RPMI8226 (cell line): ENCODE data around the gene ZYX.
"Not testable (repeated sequence)": the region's sequence is repeated elsewhere in the genome, so short reads cannot be mapped to it uniquely, and the experiment has no call there.

Experiments
- DNase-seq: peaks from one replicate; pipeline ENCODE4 v3.0.0-alpha.2; 2015

ZYX gene

DNA sequence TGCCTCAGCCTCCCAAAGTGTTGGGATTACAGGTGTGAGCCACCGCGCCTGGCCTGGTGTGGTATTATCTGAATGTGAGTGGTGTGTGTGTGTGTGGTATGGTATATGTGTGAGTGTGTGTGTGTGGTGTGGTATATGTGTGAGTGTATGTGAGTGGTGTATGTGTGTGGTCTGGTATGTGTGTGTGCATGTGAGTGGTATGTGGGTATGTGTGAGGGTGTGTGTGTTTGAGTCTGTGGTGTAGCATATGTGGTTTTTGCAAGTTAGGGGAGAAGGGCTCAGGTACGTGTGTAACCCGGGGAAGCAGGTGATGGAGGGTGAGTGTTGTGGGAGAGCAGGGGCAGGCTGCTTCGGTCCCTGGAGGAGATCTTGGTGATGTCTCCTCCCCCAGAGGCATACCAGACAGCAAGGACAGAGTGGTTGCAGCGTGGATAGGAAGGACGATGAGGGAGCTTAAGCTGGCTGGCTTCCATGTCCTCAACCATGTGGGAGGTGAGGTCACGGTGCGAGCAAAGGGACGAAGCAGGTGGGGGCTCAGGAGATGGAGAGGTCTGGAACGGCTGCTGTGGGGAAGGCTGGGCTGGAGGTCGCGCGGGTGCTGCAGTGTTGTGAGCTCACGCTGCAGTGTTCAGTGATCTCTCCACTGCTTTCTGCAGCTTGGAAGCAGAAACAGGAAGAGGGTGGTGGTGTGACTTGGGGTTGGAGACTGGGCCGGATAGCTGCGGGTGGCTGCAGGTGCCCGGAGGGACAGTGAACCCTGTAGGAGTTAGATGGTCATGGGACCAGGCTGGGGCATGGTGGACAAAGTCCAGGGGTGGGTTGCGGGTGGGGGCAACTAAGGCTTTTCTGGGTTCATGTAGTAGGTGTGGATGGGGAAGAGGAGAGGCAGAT is 5.0 kb downstream of the ZYX start:
- peak; percentile 45 for DNase-seq

DNA sequence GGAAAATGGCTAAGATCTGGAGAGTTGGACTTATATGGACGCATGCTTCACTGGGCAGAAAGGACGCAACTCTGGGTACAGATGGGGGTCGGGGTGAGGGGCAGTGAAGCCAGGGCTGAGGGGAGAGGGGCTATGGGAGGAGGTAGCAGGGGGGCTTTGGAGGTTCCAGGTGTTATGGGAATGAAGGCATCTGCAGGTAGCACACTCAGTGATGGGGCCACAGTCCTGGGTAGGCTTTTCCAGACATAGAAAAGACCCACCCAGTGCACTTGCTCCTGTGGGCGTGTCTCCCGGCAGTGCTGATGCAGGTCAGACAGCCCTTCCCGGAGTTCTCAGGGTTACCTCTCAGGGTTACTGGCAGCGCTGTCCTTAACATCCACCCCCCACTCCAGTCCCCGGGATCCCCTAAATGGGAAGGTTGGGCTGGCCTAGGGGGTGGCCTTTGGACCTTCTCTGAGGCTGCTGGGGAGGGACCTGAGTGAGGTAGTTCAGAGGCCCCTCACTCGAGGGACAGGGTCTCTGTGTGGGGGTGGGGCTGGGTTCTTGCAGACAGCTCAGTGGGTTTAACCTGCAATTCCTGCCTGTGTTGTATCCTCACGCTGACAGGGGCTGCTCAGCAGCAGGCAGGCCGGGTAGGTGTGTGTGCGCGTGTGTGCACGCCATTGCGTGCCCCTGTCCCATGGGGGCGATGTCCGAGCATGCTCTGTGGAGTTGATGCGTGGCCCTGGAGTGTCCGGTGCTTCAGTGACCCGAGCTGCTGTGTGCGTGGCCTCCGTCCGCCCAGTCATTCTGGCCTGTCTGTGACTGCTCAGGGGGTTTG is 6.2 kb downstream of the ZYX start:
- DNase-seq, result no peak

DNA sequence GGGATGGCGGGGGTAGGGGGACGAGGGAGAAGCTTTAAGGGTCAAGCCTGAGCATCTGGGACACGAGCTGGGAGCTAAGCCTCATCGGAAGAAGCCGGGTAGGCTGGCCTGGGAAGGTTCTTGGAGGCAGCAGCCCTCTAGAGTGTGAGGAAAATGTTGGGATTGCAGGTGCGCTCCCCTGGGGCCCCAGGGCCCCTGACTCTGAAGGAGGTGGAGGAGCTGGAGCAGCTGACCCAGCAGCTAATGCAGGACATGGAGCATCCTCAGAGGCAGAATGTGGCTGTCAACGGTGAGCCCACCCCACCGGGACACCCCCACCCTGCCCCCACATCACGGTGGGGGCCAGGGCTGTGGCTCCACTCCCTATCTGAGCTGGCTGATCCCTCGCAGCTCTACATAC is 6.9 kb downstream of the ZYX start:
- no peak for DNase-seq

DNA sequence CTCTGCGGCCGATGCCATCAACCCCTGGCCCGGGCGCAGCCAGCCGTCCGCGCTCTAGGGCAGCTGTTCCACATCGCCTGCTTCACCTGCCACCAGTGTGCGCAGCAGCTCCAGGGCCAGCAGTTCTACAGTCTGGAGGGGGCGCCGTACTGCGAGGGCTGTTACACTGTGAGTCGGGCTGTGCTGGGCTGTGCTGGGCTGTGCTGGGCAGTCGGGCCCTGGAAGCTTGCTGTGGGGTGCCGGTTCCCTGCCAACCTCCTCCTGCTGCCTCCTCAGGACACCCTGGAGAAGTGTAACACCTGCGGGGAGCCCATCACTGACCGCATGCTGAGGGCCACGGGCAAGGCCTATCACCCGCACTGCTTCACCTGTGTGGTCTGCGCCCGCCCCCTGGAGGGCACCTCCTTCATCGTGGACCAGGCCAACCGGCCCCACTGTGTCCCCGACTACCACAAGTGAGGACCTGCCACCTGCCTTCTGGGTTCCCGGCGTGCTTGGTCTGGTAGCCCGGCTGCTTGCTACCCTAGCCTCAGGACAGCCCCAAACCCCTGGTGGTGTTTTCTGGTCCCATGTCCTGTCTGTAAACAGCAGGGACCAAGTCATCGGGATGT is 7.5 kb downstream of the ZYX start:
- no peak for DNase-seq

DNA sequence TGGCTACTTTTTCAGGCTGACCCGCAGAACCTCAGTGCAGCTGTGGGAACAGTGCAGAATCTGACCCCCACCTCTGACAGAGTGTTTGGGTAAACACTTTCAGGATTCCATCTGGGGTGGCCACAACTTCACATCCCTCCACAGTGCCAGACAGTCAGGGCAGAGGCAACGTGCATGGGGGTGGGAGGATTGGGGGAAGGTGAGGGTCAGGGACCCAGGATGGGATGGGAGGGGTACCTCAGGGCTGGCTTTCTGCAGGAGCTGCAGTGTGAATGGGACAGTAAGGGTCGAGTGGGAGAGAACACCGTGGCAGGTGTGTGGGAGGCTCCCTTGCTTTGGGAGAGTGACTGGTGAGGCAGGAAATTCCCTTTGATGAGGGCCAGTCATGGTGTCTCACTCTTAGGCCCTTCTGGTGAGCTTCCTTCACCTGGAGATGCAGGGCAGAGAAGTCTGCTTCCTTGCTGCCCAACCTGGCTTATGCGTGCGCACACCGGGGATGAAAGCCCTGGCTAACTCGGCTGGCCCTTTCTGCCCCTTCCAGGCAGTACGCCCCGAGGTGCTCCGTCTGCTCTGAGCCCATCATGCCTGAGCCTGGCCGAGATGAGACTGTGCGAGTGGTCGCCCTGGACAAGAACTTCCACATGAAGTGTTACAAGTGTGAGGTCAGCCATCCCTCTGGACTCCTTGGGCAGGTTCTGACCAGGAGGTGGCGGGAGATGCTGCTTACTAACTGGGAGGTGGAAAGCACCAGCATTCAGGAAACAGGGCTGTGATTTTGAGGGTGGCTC is 8.4 kb downstream of the ZYX start:
- DNase-seq, result no peak

DNA sequence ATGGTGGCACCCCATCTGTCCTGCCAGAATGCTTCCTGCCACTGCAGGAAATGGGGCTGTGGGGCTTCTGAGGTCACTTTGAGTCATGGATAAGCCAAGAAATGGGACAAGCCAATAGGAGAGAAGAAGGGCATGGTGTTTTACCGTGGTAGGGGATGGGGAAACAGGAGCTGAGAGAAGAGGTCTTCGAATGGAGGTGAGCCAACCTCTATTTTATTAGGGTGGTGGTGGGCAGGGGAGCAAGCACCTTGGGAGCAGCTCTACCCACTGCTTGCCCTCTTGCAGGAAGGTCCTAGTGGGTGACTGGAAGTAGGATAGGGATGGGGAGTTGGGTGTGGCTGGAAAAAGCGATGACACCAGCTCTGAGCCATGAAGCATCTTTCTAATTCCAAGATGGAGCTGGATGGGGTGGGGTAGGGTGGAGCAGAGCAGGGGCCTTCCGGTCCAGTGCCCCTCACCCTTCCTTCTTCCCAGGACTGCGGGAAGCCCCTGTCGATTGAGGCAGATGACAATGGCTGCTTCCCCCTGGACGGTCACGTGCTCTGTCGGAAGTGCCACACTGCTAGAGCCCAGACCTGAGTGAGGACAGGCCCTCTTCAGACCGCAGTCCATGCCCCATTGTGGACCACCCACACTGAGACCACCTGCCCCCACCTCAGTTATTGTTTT is 9.1 kb downstream of the ZYX start:
- DNase-seq, result no peak

DNA sequence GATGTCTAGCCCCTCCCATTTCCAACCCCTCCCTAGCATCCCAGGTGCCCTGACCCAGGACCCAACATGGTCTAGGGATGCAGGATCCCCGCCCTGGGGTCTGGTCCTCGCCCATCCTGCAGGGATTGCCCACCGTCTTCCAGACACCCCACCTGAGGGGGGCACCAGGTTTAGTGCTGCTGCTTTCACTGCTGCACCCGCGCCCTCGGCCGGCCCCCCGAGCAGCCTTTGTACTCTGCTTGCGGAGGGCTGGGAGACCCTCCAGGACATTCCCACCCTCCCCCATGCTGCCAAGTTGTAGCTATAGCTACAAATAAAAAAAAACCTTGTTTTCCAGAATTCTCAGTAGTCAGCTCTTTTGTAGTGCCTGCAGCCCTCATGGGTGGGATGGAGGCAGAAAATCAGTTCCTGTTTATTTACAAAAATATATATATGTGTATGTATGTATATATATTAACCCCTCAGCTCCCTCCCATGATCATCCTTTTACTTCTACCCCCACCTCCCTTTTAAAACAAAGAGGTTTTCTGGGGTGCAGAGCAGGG is 9.7 kb downstream of the ZYX start:
- no peak for DNase-seq

DNA sequence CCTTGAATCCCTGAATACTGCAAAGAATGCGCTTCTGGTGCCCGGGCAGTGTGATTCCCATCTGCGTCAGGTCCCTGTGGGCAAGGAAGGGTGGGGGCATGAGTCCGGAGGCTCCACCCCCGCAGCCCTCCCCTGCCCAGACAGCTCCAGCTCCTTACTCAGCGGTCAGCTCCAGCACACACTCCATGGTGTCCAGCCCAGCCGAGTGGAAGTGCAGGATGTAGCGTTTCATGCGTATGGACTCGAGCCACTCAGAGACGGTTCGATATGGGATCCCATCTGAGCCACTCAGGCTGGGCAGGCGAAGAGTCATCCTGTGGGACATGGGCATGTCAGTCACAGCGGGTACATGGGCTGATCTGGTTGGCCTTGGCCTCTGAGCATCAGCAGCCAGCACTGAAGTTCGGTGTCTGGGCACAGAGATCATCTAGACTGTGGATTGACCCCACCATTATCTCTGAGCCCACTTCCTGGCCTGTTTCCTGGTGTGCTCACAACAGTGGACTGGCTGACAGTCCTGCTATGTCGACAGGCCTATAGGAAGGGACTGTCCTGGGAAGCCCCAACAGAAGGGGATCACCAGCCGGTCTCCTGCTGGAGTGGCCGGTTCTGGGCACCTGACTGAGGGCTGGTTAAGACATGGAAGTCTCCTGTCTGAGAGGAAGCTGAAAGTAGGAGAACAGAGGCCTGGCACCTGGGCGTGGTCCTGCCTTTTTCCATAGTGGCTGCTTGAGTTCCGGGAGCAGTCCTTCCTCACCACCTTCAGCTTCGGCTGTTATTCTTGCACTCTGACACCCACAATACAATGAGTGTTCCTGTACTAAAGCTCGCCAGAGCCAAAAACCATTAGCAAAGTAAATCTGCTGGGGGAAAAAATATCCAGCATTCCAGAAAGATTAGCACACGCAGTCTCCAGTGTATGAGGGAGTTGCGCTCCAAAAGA is 10.6 kb downstream of the ZYX start:
- no peak for DNase-seq

DNA sequence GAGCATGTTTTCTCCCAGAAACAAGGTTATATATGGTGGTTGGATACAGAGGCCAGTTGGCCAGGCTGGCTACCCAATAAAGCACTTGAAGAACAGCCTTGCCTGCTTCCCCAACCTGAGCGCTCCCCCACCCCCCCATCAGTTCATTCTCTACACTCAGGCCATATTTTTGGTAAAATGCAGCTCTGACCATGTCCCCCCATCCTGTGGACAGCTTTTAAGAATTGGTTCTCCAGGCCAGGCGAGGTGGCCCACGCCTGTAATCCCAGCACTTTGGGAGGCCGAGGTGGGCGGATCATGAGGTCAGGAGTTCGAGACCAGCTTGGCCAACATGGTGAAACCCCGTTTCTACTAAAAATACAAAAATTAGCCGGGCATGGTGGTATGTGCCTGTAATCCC is 11.3 kb downstream of the ZYX start:
- not testable (repeated sequence) for DNase-seq

DNA sequence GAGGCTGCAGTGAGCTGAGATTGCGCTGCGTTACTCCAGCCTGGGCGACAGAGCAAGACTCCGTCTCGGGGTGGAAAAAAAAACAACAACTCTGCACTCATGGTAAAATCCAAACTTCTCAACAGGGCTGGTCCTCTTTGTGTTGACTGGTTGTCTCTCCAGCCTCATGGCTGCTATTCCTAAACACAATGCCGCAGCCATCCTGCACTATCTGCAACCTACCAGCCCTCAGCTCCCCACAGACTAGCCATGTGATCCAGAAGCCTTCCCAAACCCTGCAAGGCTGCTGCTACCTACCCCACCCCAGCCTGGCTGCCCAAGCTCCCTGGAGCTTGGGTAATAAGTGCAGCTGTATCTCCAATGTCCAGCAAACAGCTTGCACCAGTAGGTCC is 11.7 kb downstream of the ZYX start:
- DNase-seq, result no peak

DNA sequence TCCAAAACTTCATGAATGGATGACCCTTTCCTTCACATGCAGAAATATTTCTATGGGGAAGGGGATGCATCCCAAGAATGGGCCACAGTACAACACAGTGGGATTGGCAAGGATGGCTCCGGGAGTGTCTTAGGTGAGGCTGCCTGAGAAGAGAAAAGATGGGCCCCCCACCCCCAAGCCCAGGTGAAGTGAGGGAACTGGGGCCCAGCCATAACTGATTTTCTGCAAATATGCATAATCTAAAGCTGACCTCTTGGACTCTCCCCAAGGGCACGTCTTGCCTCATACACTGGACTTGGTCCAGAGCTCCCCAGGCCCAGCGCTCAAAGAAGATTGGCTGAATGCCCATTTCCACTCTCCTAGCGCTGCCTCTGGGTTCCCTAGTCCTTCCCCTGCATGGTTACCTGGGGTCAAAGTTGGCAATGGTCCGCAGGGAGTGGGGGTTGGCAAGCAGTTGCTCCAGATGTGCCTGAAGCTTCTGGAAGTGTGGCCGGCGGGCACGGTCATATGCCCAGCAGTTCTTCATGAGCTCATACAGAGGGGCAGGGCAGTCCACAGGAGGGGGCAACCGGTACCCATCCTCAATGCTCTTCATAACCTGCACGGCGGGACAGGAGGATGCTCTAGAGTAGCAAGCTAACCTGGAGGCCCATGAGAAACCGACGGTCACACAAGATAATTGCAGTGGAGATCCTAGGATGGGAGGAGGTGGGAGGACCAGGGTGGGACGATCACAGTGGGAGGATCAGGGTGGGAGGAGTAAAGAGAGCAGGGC is 12.3 kb downstream of the ZYX start:
- DNase-seq, result no peak

DNA sequence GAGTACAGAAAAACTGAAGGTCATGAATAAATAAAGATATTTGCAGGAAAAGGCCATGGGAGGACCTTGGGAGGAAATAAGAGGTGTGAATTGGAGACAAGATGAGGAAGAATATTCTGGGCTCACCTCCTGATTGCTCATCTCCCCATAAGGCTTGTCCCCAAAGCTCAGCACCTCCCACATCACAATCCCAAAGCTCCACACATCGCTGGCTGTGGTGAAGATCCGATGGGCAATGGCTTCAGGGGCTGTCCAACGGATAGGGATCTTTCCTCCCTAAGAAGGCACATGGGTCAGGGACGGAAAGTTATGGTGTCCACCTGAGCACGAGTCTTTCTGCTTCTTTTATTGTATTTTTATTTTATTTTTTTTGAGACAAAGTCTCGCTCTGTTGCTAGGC is 12.9 kb downstream of the ZYX start:
- no peak for DNase-seq

DNA sequence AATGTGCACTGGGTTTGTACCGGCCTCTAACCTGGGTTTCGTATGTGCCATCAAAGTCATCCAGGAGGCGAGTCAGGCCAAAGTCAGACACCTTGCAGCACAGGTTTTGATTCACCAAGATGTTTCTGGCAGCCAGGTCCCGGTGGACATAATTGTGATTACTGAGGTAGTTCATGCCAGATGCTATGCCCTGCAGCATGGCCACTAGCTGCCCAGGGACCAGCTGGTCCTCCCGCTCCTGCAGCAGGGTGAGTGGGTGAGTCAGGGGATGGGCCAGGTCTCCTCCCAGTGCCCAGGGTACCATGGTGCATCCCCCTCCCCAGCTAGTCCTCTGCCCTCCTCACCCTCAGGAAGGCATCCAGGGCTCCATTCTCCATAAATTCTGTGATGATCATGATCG is 13.6 kb downstream of the ZYX start:
- DNase-seq, result no peak

DNA sequence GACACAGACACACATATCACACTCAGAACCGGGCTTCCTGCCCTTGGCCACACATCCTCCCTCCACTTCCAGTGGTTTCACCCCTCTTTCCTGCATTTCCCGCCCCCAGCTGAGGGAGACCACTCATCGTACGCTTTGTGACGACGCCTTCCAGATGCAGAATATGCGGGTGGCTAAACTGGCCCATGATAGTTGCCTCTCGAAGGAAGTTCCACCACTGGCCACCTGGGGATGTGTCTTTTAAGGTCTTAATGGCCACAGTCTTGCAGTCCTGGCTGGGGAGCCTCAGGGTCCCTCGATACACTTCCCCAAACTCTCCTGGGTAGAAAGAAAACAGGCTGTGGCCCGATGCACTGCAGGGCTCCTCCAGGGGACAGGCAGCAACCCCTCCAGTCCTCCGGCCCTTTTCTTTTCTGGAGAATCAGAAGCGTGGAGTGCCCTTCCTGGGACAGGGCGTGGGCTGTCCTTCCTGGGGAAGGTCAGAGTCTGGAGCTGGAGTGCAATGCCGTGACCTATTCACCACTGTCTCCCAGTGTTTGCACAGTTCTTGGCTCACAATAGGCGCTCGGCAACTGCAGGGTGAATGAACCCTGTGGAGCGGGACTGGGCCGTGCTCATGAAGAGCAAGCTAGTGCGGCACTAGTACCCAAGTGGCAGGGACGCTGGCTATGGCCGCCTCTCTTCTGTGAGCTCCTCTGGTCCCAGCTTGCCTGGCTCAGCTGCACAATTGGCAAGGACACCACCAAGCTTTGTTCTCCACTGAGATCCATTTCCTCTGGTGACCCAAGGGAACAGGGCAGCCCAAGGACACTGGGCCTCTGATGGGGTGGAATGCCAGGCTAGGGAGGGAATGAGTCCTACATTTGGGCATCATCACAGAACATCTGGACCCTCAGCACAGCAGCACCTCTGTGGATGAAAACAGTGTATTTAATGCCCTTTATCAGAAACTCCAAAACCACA is 14.3 kb downstream of the ZYX start:
- DNase-seq, result no peak

DNA sequence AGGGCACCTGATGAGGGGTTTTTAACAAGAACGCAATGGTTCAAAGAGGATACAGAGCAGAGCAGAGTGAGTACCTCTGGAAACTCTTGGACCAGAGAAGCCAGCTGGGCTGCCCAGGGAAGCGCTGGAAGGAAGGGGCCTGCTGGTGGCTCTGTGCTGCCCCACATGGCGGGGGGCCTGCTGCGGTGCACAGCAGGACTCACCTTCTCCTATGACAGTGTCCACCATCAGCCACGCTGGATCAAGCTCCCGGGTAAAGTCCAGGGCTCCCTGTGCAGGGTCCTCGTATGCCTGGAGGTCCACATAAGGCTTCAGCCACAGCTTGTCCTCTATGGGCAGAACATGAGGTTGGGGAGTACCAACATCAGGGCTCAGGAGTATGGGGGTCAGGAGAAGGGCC is 15.0 kb downstream of the ZYX start:
- no peak for DNase-seq

DNA sequence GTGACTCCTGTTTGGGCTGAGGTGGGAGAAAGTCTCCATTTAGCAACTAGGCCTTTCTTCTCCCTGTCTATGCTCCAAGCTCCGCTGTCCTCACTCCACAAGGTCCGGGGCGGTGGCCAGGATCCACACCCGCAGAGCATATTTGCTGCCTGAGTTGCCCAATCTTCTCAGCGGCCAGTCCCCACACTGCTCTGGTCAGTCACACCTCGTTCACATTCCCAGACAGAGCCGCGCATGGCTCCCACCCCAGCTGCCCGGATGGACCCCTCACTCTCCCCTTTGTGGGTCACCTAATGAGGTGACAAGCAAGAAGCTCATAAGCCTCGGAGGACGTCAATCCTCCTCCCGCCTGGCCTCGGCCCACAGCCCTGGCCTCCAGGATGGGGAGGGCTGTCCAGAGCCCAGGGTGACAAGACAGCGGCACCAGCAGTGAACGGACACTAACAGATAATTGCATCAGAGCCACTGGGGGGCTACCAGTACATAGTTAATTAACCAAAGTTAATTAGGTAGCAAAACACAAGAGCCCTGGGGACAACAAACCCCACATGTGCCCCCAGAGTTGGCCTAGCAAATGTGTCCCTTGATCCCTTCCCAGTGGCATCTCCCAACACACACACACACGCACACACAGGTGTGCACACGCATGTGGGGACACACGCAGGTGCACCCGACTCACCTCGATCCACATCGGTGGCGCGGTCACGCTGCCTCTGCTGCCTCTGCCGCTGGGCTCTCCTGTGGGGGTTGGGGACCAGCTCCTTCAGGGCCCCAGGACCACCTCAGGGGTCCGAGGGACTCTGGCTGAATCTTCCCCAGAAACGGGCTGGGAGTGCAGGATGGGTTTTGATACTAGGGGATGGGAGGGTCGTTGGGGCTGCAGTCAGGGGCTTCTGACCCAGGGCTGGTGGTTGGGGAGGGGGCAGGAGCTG is 15.7 kb downstream of the ZYX start:
- no peak for DNase-seq

DNA sequence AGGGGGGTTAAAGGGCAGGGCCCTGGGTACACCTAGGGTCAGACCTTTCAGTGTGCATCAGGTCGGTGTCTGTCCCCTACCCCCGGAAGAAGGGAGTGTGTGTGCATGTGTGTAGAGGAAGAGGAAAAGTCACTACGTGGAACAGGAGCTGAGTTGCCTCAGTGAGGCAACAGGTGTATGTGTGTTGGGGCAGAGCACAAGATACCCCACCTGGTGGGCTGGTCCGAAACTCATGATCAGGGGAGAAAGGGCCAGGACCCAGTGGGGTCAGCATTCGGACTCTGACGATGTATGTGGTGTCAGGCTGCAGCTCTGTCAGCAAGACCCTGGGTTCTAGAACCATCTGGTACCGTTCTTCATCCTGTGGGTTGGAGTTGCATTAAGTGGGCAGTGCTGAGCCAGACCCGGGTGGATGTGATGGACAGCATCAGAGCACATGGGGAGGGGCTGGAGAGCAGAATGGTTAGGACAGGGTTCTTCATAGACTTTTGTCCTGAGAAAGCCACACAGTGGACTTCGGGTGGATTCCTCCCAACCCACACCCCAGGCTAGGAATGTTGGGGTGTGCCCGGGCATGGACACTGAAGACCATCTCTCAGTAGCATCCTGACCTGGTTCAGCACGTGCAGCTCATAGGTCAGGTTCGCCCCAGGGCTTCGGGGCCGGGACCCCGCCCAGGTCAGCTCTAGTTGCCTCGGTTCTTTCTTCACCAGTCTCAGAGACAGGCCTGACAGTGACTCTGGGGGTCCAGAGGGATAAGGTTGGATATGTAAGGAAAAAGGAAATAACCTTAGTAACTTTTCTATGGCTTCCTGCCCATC is 16.8 kb downstream of the ZYX start:
- no peak for DNase-seq
